GM19328 (cell line): ENCODE measurements around the gene RASAL1.

ENCODE experiments used
- ATAC-seq: cut with Tn5 transposase; IDR thresholded peaks from one replicate; pipeline ENCODE4 v1.9.1; 2021; ENCODE audit warnings: mild to moderate bottlenecking, moderate library complexity; ENCODE audit not compliant: unreplicated experiment

Gene RASAL1

GRCh38 chr12:113162102-113163029 is 26.8 kb upstream of the RASAL1 start:
- ATAC-seq = no peak

DNA sequence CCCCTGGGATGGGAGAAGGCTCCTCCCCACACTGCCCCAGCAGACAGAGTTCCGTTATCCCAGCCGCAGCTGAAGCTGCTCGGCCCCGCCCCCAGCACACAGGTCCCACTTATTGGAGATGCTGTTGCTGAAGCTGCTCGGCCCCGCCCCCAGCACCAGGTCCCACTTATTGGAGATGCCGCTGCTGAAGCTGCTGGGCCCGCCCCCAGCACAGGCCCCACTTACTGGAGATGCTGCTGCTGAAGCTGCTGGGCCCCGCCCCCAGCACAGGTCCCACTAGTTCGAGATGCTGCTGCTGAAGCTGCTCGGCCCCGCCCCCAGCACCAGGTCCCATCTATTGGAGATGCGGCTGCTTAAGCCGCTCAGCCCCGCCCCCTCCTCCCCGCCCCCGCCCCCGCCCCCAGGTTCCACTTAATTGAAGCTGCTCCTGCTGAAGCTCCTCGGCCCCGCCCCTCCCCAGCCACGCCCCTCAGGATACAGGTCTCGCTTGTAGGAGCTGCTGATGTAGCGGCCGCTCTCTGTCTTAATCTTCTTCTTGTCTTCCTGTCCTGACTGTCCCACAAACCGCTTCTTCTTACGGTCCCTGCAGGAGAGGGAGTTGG is 26.0 kb upstream of the RASAL1 start:
- no peak for ATAC-seq

DNA sequence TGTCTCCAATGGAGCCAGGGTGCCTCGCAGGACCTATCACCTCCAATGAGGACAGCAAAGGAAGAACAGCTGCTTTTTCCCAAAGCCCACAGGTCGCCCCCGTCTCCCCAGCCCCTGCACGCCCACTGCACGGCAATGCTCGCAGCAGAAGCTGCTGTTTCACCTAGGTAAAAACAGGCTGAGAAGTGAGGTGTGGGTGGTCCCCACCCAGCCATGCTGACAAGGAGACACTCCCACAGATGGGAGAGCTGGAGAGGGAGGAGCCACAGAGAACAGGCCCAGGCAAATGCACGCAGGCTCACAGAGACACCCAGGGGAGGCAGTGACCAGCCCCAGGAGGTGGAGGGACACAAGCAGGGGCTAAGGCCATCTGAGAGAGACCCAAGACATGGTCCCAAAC is 24.4 kb upstream of the RASAL1 start:
- ATAC-seq = no peak

- no peak for ATAC-seq
These were observed 23.1 kb upstream of the RASAL1 start for GRCh38 chr12:113158439-113159203.

DNA sequence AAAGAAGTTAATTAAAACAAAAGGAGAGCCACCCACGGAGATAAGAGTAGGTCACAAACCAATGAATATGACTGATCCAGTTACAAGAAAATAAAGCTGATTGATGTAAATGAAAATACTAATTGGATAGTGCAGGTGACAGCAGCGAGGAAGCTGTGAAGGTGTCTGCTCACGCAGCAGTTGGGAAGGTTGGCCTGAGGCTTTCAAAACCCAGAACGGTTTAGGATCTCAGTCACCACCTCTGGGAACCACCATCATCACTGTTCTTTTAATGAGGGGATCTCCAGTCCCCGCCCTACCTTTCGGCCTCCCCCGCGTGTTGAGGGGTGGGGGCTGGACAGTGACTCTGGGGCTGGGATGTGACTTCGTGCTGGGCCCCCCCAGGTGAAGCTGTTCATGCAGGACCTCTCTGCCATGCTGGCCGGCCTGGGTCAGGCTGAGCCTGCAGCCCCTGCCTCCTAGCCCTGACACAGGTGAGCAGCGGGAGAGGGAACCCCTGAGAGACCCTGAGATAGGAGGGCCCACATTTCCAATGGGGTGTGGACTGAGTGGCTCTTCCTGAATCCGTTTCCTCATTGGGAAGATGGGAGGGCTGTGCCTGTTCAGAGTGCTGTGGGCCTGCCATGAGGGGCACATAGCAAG is 21.8 kb upstream of the RASAL1 start:
- no peak for ATAC-seq

- no peak for ATAC-seq
These were observed 20.1 kb upstream of the RASAL1 start for GRCh38 chr12:113155646-113156045.

GRCh38 chr12:113155060-113155459 is 19.5 kb upstream of the RASAL1 start:
- no peak for ATAC-seq

DNA sequence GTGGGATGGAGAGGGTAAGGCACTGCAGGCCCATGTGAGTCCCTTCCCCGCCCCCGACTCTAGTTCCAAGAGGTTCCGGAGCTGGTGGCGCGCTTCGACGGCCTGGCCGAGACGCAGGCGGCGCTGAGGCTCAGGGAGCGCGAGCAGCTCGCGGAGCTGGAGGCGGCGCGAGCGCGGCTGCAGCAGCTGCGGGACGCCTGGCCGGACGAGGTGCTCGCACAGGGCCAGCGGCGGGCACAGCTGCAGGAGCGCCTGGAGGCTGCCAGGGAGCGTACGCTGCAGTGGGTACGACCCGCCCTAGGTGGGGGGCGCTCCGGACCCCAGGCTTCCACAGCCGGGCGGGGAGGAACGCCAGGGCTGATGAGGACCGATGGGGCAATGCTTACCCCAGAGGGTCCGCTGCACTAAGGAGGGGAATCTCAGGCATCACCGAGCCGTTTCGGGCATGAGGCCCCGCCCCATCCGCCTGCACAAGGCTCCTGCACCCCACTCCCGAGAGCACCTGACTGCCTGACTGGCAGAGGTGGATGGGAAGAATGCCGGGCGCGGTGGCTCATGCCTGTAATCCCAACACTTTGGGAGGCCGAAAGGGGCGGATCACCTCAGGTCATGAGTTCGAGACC is 18.9 kb upstream of the RASAL1 start:
- ATAC-seq = no peak

- no peak for ATAC-seq
These were observed 17.6 kb upstream of the RASAL1 start for GRCh38 chr12:113152835-113153814.

GRCh38 chr12:113152196-113152834 is 16.8 kb upstream of the RASAL1 start:
- ATAC-seq = no peak

DNA sequence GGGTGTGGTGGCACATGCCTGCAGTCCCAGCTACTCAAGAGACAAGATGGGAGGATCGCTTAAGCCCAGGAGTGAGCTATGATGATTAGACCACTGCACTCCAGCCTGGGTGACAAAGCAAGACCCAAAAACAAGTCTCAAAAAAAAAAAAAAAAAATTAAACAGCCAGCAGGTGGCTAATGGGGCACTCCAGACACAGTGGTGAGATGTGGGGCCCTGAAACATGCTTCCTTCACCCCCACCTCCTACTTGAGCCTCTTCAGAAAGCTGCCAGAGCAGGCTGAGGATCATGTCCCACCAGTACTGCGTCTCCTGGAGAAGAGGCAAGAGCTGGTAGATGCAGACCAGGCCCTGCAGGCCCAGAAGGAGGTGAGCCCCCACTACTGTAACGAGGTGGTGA is 16.1 kb upstream of the RASAL1 start:
- no peak for ATAC-seq

GRCh38 chr12:113149361-113150150 is 14.0 kb upstream of the RASAL1 start, which contains the start of gene CFAP73:
Gene CFAP73 (plus strand): TSS chr12:113149724. CDS start chr12:113149858, 134 bp downstream.
- no peak for ATAC-seq

- ATAC-seq = no peak
These were observed 11.4 kb upstream of the RASAL1 start for GRCh38 chr12:113146999-113147398.

GRCh38 chr12:113145720-113146551 is 10.4 kb upstream of the RASAL1 start:
- ATAC-seq = no peak

- no peak for ATAC-seq
These were observed 9.2 kb upstream of the RASAL1 start for GRCh38 chr12:113144806-113145205.

GRCh38 chr12:113143959-113144358 is 8.4 kb upstream of the RASAL1 start:
- ATAC-seq = no peak

DNA sequence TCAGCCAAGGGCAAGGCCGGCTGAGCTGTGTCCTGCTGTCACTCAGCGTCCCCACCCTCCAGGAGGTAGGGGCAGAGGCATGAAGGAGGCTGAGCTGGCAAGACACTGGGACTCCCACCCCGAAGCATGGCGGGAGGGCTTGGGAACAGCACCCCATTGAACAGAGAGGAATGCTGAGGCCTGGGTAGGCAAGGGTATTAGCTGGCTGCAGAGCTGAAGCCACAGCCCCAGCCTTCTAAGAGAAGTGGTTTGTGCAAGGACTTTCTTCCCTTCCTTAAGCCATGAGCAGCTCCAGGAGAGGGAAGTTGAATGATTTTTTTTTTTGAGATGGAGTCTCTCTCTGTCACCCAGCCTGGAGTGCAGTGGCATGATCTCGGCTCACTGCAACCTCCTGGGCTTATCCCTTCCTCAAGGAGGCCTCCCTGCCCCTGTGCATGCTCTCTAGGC is 7.3 kb upstream of the RASAL1 start:
- ATAC-seq = no peak
